ENCODE measurements around the gene ZFAND3.

DNA sequence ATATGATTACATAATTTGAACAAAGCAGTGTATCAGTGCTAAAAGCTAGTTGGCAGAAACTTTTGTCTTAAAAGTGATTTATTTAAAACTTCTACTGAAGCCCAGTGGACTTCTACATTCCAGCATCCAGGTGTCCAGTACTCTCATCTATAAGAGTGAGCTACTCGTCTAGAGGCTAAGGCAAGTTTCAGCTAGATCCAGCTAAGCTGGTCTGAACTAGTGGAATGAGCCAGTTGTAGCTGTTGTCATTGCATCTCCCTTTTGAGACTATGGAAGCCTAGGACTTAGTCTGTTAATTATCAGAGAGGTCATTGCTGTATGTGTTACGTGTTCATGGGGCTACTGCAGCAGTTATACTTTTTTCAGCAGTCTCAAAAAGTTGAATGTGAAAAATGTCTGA is 165.1 kb downstream of the ZFAND3 start:
- TF ChIP-seq CTCF (IDR thresholded peaks at IDR 0.05) (no peak), POLR2A (IDR thresholded peaks at IDR 0.05) (no peak), EP300 (IDR thresholded peaks at IDR 0.05) (no peak)
